ENCODE results near the gene EMC8. TPM values are rescaled to one million over a fixed set of nuclear protein-coding genes. Genes with fewer than 3 reads are reported as not detected.

Gene EMC8
- total and polyA plus RNA-seq, 2 experiments from 2014 or later, result 51.1 to 69.4 TPM

DNA sequence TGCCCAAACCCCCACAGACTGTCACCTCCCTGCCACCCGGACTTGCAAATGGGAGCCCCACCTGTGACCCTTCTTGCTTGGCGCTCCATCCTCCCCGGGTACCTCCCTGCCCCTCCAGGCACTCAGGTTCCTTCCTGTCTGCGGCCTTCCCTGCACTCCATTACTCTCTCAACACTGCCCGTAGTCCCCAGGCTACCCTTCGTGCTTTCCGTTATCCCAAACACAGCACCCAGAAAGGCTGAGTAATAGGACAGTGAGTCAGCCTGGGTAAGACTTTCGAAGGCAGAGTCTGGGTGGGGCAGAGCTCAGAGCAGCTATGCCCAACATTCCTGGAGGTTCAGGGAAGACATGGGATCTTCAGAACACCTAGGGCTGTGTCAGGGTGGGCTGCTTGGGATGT lies 31.8 kb downstream of the EMC8 start:
- H3K79me2 ChIP-seq (replicated peaks; ENCODE audit: insufficient read depth), result no peaks in the 10 kb centered on the region
- no peaks in the 10 kb centered on the region for H3K27me3 ChIP-seq (ENCODE audit: insufficient read depth)
- Mint-ChIP-seq H3K9me3 (no peaks in the 10 kb centered on the region), H3K36me3 (ENCODE audit: low read depth) (peaks cover 10% of the 10 kb centered on the region), H3K4me1 (peaks cover 28% of the 10 kb centered on the region), H3K4me3 (no peak overlapping the region), H3K27ac (0 out of 2 replicates have a peak overlapping the region, but pooled peaks have one; percentile 9), H3K27me3 (ENCODE audit: insufficient read depth, low read depth, poor library complexity) (peaks cover 17% of the 10 kb centered on the region)
- H3K4me2 ChIP-seq, result 0 out of 2 replicates have a peak overlapping the region, but pooled peaks have one; percentile 56
- DNase-seq (ENCODE audit: low spot score) (no peak), ATAC-seq (peak; percentile 17; the same call in 2 of the 3 replicates)
- H3K4me1 ChIP-seq (ENCODE audit: insufficient read depth), result peaks cover 19% of the 10 kb centered on the region
- no peaks in the 10 kb centered on the region for H3K36me3 ChIP-seq (ENCODE audit: insufficient read depth)
- TF ChIP-seq, protein P1, sequence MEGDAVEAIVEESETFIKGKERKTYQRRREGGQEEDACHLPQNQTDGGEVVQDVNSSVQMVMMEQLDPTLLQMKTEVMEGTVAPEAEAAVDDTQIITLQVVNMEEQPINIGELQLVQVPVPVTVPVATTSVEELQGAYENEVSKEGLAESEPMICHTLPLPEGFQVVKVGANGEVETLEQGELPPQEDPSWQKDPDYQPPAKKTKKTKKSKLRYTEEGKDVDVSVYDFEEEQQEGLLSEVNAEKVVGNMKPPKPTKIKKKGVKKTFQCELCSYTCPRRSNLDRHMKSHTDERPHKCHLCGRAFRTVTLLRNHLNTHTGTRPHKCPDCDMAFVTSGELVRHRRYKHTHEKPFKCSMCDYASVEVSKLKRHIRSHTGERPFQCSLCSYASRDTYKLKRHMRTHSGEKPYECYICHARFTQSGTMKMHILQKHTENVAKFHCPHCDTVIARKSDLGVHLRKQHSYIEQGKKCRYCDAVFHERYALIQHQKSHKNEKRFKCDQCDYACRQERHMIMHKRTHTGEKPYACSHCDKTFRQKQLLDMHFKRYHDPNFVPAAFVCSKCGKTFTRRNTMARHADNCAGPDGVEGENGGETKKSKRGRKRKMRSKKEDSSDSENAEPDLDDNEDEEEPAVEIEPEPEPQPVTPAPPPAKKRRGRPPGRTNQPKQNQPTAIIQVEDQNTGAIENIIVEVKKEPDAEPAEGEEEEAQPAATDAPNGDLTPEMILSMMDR (conservative IDR thresholded peaks at IDR 0.05; ENCODE audit: low read depth in 2 of 2), result no peak
- TF ChIP-seq ZNF331 (CRISPR knock-in tag; IDR thresholded peaks at IDR 0.05; ENCODE audit: low read depth) (no peak), ZNF114 (CRISPR knock-in tag; IDR thresholded peaks at IDR 0.05) (no peak)
- TF ChIP-seq, protein P2, sequence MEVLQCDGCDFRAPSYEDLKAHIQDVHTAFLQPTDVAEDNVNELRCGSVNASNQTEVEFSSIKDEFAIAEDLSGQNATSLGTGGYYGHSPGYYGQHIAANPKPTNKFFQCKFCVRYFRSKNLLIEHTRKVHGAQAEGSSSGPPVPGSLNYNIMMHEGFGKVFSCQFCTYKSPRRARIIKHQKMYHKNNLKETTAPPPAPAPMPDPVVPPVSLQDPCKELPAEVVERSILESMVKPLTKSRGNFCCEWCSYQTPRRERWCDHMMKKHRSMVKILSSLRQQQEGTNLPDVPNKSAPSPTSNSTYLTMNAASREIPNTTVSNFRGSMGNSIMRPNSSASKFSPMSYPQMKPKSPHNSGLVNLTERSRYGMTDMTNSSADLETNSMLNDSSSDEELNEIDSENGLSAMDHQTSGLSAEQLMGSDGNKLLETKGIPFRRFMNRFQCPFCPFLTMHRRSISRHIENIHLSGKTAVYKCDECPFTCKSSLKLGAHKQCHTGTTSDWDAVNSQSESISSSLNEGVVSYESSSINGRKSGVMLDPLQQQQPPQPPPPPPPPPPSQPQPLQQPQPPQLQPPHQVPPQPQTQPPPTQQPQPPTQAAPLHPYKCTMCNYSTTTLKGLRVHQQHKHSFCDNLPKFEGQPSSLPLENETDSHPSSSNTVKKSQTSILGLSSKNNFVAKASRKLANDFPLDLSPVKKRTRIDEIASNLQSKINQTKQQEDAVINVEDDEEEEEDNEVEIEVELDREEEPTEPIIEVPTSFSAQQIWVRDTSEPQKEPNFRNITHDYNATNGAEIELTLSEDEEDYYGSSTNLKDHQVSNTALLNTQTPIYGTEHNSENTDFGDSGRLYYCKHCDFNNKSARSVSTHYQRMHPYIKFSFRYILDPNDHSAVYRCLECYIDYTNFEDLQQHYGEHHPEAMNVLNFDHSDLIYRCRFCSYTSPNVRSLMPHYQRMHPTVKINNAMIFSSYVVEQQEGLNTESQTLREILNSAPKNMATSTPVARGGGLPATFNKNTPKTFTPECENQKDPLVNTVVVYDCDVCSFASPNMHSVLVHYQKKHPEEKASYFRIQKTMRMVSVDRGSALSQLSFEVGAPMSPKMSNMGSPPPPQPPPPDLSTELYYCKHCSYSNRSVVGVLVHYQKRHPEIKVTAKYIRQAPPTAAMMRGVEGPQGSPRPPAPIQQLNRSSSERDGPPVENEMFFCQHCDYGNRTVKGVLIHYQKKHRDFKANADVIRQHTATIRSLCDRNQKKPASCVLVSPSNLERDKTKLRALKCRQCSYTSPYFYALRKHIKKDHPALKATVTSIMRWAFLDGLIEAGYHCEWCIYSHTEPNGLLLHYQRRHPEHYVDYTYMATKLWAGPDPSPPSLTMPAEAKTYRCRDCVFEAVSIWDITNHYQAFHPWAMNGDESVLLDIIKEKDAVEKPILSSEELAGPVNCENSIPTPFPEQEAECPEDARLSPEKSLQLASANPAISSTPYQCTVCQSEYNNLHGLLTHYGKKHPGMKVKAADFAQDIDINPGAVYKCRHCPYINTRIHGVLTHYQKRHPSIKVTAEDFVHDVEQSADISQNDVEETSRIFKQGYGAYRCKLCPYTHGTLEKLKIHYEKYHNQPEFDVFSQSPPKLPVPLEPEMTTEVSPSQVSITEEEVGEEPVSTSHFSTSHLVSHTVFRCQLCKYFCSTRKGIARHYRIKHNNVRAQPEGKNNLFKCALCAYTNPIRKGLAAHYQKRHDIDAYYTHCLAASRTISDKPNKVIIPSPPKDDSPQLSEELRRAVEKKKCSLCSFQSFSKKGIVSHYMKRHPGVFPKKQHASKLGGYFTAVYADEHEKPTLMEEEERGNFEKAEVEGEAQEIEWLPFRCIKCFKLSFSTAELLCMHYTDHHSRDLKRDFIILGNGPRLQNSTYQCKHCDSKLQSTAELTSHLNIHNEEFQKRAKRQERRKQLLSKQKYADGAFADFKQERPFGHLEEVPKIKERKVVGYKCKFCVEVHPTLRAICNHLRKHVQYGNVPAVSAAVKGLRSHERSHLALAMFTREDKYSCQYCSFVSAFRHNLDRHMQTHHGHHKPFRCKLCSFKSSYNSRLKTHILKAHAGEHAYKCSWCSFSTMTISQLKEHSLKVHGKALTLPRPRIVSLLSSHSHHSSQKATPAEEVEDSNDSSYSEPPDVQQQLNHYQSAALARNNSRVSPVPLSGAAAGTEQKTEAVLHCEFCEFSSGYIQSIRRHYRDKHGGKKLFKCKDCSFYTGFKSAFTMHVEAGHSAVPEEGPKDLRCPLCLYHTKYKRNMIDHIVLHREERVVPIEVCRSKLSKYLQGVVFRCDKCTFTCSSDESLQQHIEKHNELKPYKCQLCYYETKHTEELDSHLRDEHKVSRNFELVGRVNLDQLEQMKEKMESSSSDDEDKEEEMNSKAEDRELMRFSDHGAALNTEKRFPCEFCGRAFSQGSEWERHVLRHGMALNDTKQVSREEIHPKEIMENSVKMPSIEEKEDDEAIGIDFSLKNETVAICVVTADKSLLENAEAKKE (CRISPR knock-in tag; IDR thresholded peaks at IDR 0.05), result no peak
- TF ChIP-seq, protein P3, sequence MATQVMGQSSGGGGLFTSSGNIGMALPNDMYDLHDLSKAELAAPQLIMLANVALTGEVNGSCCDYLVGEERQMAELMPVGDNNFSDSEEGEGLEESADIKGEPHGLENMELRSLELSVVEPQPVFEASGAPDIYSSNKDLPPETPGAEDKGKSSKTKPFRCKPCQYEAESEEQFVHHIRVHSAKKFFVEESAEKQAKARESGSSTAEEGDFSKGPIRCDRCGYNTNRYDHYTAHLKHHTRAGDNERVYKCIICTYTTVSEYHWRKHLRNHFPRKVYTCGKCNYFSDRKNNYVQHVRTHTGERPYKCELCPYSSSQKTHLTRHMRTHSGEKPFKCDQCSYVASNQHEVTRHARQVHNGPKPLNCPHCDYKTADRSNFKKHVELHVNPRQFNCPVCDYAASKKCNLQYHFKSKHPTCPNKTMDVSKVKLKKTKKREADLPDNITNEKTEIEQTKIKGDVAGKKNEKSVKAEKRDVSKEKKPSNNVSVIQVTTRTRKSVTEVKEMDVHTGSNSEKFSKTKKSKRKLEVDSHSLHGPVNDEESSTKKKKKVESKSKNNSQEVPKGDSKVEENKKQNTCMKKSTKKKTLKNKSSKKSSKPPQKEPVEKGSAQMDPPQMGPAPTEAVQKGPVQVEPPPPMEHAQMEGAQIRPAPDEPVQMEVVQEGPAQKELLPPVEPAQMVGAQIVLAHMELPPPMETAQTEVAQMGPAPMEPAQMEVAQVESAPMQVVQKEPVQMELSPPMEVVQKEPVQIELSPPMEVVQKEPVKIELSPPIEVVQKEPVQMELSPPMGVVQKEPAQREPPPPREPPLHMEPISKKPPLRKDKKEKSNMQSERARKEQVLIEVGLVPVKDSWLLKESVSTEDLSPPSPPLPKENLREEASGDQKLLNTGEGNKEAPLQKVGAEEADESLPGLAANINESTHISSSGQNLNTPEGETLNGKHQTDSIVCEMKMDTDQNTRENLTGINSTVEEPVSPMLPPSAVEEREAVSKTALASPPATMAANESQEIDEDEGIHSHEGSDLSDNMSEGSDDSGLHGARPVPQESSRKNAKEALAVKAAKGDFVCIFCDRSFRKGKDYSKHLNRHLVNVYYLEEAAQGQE (IDR thresholded peaks at IDR 0.05; ENCODE audit: unreplicated experiment), result no peak
- no peak overlapping the region for H2AFZ ChIP-seq
- H3F3A ChIP-seq (replicated peaks; ENCODE audit: low read depth), result 0 out of 2 replicates have a peak, but pooled peaks cover 2% of the 10 kb centered on the region
- H3K4me3 ChIP-seq, result no peak overlapping the region
- no peak overlapping the region; the same call in 1 of the 2 replicates for H3K27ac ChIP-seq (ENCODE audit: low read depth)
- no peaks in the 10 kb centered on the region for H4K20me1 ChIP-seq (replicated peaks; ENCODE audit: insufficient read depth)
- H3K9me2 ChIP-seq (ENCODE audit: insufficient read depth), result no peaks in the 10 kb centered on the region

Data from GM23338 (cell line).